ENCODE measurements around the gene PER1. TPM values are rescaled to one million over a fixed set of nuclear protein-coding genes. Genes with fewer than 3 reads are reported as not detected.
A peak's percentile ranks its signal among the peaks of the same experiment; 100 is the strongest.

The PER1 gene
- total RNA-seq, 1 experiment from 2014 or later: 25.0 TPM

GRCh38 chr17:8151641-8152111 lies 528 bp downstream of the PER1 start:
- Histone ChIP-seq H3K79me2 (ENCODE audit: low read length) (peaks cover 37% of the 10 kb centered on the region), H3K4me1 (ENCODE audit: insufficient read depth, low read length) (peaks cover 36% of the 10 kb centered on the region), H3K36me3 (ENCODE audit: low read depth, low read length) (peaks cover 4% of the 10 kb centered on the region; the same call in 1 of the 2 replicates), H3K9ac (ENCODE audit: low read length) (peak overlapping the region; percentile 76), H3K4me3 (ENCODE audit: low read length) (peak overlapping the region; percentile 66), H3K4me2 (ENCODE audit: low read length) (peak overlapping the region; percentile 91), H3K27ac (ENCODE audit: low read length) (peak overlapping the region; percentile 46), H3K9me2 (replicated peaks; ENCODE audit: low read length) (no peaks in the 10 kb centered on the region), H4K20me1 (ENCODE audit: low read length) (peaks cover 20% of the 10 kb centered on the region; the same call in 1 of the 2 replicates), H2AFZ (ENCODE audit: low read length) (no peak overlapping the region), H3K9me3 (ENCODE audit: low read length) (no peaks in the 10 kb centered on the region), H3K27me3 (ENCODE audit: low read length) (no peaks in the 10 kb centered on the region), H3F3A (ENCODE audit: low read length, unreplicated experiment) (no peaks in the 10 kb centered on the region)
- intact Hi-C loops (cut with micrococcal nuclease): no loop called here
- no TSS peak for BruUV-seq (replicated peaks)
- peak; percentile 36 for DNase-seq
- ChIA-PET POLR2A (ENCODE audit: unreplicated experiment) (no interaction called here), CTCF (no interaction called here)
- TF ChIP-seq EZH2phosphoT487 (IDR thresholded peaks at IDR 0.05; ENCODE audit: borderline replicate concordance, low read length) (no peak), CTCF (conservative IDR thresholded peaks at IDR 0.05; ENCODE audit: low read depth, low read length) (no peak)
- peak; percentile 6; the same call in 1 of the 2 replicates for ATAC-seq

DNA sequence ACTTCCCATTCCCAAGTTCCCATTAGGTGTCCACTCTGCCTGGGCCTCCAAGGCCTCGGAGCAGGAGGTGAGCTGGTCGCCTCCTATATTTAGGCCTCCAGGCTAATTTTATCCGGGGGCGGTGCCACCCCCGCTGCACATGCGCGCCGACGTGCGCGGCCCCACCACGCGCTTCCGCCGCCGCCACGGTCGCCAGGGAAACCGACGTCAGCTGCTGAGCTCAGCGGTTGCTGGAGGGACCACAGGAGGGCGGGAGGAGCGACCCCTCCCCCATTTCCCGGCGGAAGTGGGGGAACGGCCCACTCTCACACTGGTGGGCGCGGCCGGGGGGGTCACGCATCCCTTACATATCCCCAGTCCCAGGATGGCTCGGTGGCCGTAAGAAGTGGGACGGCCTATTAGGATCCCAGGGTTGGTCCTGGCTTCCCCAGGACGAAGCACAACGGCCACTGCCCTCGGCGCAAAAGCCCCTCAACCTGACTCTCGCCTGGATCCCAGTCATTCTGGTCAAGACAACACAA lies 1.0 kb downstream of the PER1 start:
- Histone ChIP-seq H3K9ac (ENCODE audit: low read length) (peak overlapping the region; percentile 76), H3K9me3 (ENCODE audit: low read length) (no peaks in the 10 kb centered on the region), H3F3A (ENCODE audit: low read length, unreplicated experiment) (no peaks in the 10 kb centered on the region), H3K27ac (ENCODE audit: low read length) (peak overlapping the region; percentile 46), H3K27me3 (ENCODE audit: low read length) (no peaks in the 10 kb centered on the region), H3K4me3 (ENCODE audit: low read length) (peak overlapping the region; percentile 66), H3K79me2 (ENCODE audit: low read length) (peaks cover 37% of the 10 kb centered on the region), H3K36me3 (ENCODE audit: low read depth, low read length) (peaks cover 4% of the 10 kb centered on the region; the same call in 1 of the 2 replicates), H3K9me2 (replicated peaks; ENCODE audit: low read length) (no peaks in the 10 kb centered on the region), H3K4me1 (ENCODE audit: insufficient read depth, low read length) (peaks cover 36% of the 10 kb centered on the region), H4K20me1 (ENCODE audit: low read length) (peaks cover 20% of the 10 kb centered on the region; the same call in 1 of the 2 replicates), H3K4me2 (ENCODE audit: low read length) (peak overlapping the region; percentile 91), H2AFZ (ENCODE audit: low read length) (no peak overlapping the region)
- ATAC-seq: peak; percentile 16
- intact Hi-C loops (cut with micrococcal nuclease): no loop called here
- POLR2A ChIA-PET (ENCODE audit: unreplicated experiment): interaction anchor here (0.6 kb wide), 1 partner anchor 464 kb away, joined by 3 read pairs; the partner anchor contains the start of gene TP53
- CTCF ChIA-PET: no interaction called here
- DNase-seq: peak; percentile 55
- BruUV-seq (replicated peaks): no TSS peak
- no peak for TF ChIP-seq CTCF (conservative IDR thresholded peaks at IDR 0.05; ENCODE audit: low read depth, low read length)
- TF ChIP-seq EZH2 (IDR thresholded peaks at IDR 0.05; ENCODE audit: low read length, unreplicated experiment): no peak
- no peak for TF ChIP-seq EZH2phosphoT487 (IDR thresholded peaks at IDR 0.05; ENCODE audit: borderline replicate concordance, low read length)
